K562 (cell line): Measurements from ENCODE around the gene SAMD10. TPM values are rescaled to one million over a fixed set of nuclear protein-coding genes. Genes with fewer than 3 reads are reported as not detected.
"Not testable (repeated sequence)": the region's sequence is repeated elsewhere in the genome, so short reads cannot be mapped to it uniquely, and the experiment has no call there.

Experiments
- ATAC-seq: fragments of 200-7000 bp; cut with Tn5 transposase; 3 replicates; pipeline ENCODE4 v1.9.1; 2020; ENCODE audit warnings: moderate library complexity
- BruUV-seq: library from RNA; stranded (reverse); fragments of 400-500 nt; replicated peaks from 2 replicates; lab custom pipeline; 2021; lab: Mats Ljungman, UMichigan
- CTCF ChIA-PET: fragments of 300-600 bp; formaldehyde crosslinking; extraction: SDS; loops from one replicate; lab custom pipeline; 2021; ENCODE audit warnings: low intra/inter-chr PET ratio; lab: Yijun Ruan, JAX
- POLR2A ChIA-PET: fragments of 300-600, 350-650 bp; sonication (Branson Sonifier 250); formaldehyde crosslinking; extraction: SDS; loops from one replicate; lab custom pipeline; 2021; ENCODE audit warnings: antibody characterized with exemption, inconsistent platforms; lab: Yijun Ruan, JAX
- DNase-seq, 4 experiments: peaks; one replicate each; pipeline versions ENCODE4 v3.0.0 to v3.0.0-alpha.2; 2011 to 2018; ENCODE audit warnings: low spot score in 3 of 4, mixed read lengths in 3 of 4; ENCODE audit errors: extremely low read depth in 1 of 4
- FAIRE-seq: peaks from 2 replicates; lab custom pipeline; 2011; peaks lifted over from hg19 to GRCh38; lab: Jason Lieb, UNC
- H2AFZ ChIP-seq: 2 replicates; pipeline ENCODE4 v1.6.0; 2011; ENCODE audit warnings: low read depth, low read length, control low read depth, inconsistent platforms
- H3K27ac ChIP-seq: fragments of 200-600 bp; 3 replicates; pipeline ENCODE4 v1.8.0; 2011; ENCODE audit warnings: low read depth, mild to moderate bottlenecking, control low read depth, inconsistent platforms, low read length, moderate library complexity, mixed read lengths; ENCODE audit errors: extremely low read depth
- H3K27me3 ChIP-seq, 2 experiments: fragments of 300-600 bp in 1 of 2; 2 replicates in 1 of 2; 3 replicates in 1 of 2; pipeline versions ENCODE4 v1.6.0 to v1.8.0; 2011; ENCODE audit warnings: inconsistent platforms in 2 of 2, low read length in 2 of 2, mild to moderate bottlenecking in 1 of 2, mixed read lengths in 1 of 2, moderate library complexity in 1 of 2; ENCODE audit not compliant: control insufficient read depth in 2 of 2, insufficient read depth in 2 of 2
- H3K36me3 ChIP-seq: fragments of 300-600 bp; 3 replicates; pipeline ENCODE4 v1.8.0; 2011; ENCODE audit warnings: mild to moderate bottlenecking, low read length, inconsistent platforms; ENCODE audit not compliant: control insufficient read depth, insufficient read depth
- H3K4me1 ChIP-seq, 2 experiments: fragments of 200-600 bp in 1 of 2; replicated peaks in 1 of 2; 2 replicates in 1 of 2; 3 replicates in 1 of 2; pipeline versions ENCODE4 v1.5.1 to v1.8.0; 2011; ENCODE audit warnings: inconsistent platforms in 2 of 2, low read length in 2 of 2, mild to moderate bottlenecking in 1 of 2, mixed read lengths in 1 of 2, moderate library complexity in 1 of 2; ENCODE audit not compliant: control insufficient read depth in 2 of 2, insufficient read depth in 2 of 2
- H3K4me2 ChIP-seq: 2 replicates; pipeline ENCODE4 v1.6.1; 2011; ENCODE audit warnings: low read length, control low read depth, inconsistent platforms, mixed read lengths; ENCODE audit not compliant: insufficient read depth
- H3K4me3 ChIP-seq: fragments of 200-600 bp; sonication (generic), shearing (Covaris generic); 2 replicates; pipeline ENCODE4 v1.5.1; 2016; ENCODE audit warnings: control low read depth, inconsistent platforms
- H3K79me2 ChIP-seq: fragments of 200-600 bp; 3 replicates; pipeline ENCODE4 v1.8.0; 2011; ENCODE audit warnings: low read length, inconsistent platforms; ENCODE audit not compliant: control insufficient read depth, insufficient read depth
- H3K9ac ChIP-seq, 2 experiments: 2 replicates each; pipeline versions ENCODE4 v1.6.0 to v1.6.1; 2011; ENCODE audit warnings: low read depth in 2 of 2, low read length in 2 of 2, control low read depth in 1 of 2, inconsistent platforms in 1 of 2, mild to moderate bottlenecking in 1 of 2, mixed read lengths in 1 of 2; ENCODE audit not compliant: insufficient read depth in 1 of 2
- H3K9me1 ChIP-seq: one replicate; pipeline ENCODE4 v1.6.0; 2011; ENCODE audit warnings: inconsistent platforms, mild to moderate bottlenecking, low read length, moderate library complexity; ENCODE audit not compliant: control insufficient read depth, insufficient read depth
- H3K9me3 ChIP-seq: replicated peaks from 2 replicates; pipeline ENCODE4 v1.5.1; 2011; ENCODE audit warnings: low read depth, low read length, inconsistent platforms; ENCODE audit not compliant: control insufficient read depth, insufficient read depth
- H4K20me1 ChIP-seq: replicated peaks from 2 replicates; pipeline ENCODE4 v1.6.1; 2011; ENCODE audit warnings: low read length, inconsistent platforms, mixed read lengths; ENCODE audit not compliant: control insufficient read depth, insufficient read depth
- CBX8 ChIP-seq: fragments of 200-600 bp; sonication (generic); IDR thresholded peaks from 2 replicates; pipeline ENCODE4 v1.6.1; 2012; ENCODE audit warnings: borderline replicate concordance, mixed run types, low read depth, mild to moderate bottlenecking, moderate library complexity, mixed read lengths, low read length, control low read depth, inconsistent platforms; ENCODE audit not compliant: poor library complexity, severe bottlenecking; ENCODE audit errors: extremely low read depth
- FIP1L1 ChIP-seq: fragments of 200-400 bp; formaldehyde crosslinking; IDR thresholded peaks from 2 replicates; pipeline ENCODE4 v1.6.1; 2018; ENCODE audit warnings: mild to moderate bottlenecking, low read depth, low read length; ENCODE audit not compliant: poor library complexity, severe bottlenecking
- HNRNPK ChIP-seq: fragments of 200-400 bp; formaldehyde crosslinking; IDR thresholded peaks from one replicate; pipeline ENCODE4 v1.6.1; 2018; ENCODE audit warnings: mild to moderate bottlenecking, low read depth, low read length; ENCODE audit not compliant: poor library complexity, severe bottlenecking
- HNRNPUL1 ChIP-seq: fragments of 200-400 bp; formaldehyde crosslinking; IDR thresholded peaks from 2 replicates; pipeline ENCODE4 v1.6.1; 2017; ENCODE audit warnings: low read length
- MYNN ChIP-seq, 2 experiments: sonication (generic); formaldehyde crosslinking in 1 of 2; IDR thresholded peaks; 2 replicates each; pipeline versions ENCODE4 v1.5.0 to v1.6.1; 2016 to 2020; ENCODE audit warnings: antibody characterized with exemption in 1 of 2, missing genetic modification reagents in 1 of 2
- POLR2A ChIP-seq: fragments of 450-650 bp; conservative IDR thresholded peaks from 2 replicates; pipeline ENCODE4 v1.6.1; 2016
- THRAP3 ChIP-seq: fragments of 450-650 bp; IDR thresholded peaks from 2 replicates; pipeline ENCODE4 v1.6.1; 2016; ENCODE audit warnings: mild to moderate bottlenecking, inconsistent platforms, borderline replicate concordance
- ZNF253 ChIP-seq: fragments of 250-450 bp; sonication (Bioruptor Pico); conservative IDR thresholded peaks from 2 replicates; pipeline ENCODE4 v1.6.1; 2021; ENCODE audit warnings: mild to moderate bottlenecking
- WGBS: fragments of 100-300 bp; shearing (Covaris generic); methylation state at CpG from one replicate; pipeline ENCODE4 v1.1.6; 2016; ENCODE audit warnings: low coverage, mixed read lengths; ENCODE audit not compliant: insufficient coverage; ENCODE audit errors: missing lambda C conversion rate; 5-methylcytosine and 5-hydroxymethylcytosine counted together
- in situ Hi-C: fragments of 300-500 bp; cut with MboI; formaldehyde crosslinking; loops from 4 replicates; pipeline ENCODE4 v1.15.0; 2018; ENCODE audit warnings: inconsistent platforms, mixed read lengths
- intact Hi-C: fragments of 100-400 bp; cut with micrococcal nuclease; formaldehyde crosslinking; loops from 2 replicates; pipeline ENCODE4 v1.14.2; 2022
- polyA plus RNA-seq, 8 experiments: library from polyadenylated mRNA; depleted of rRNA in 4 of 8; stranded (reverse) in 5 of 8; unstranded in 3 of 8; fragments of >200 nt; fragmentation: Nextera tagmentation in 2 of 8; fragmentation: Illumina TruSeq in 1 of 8; extraction: Ambion mirVana in 2 of 8; extraction: Trizol in 1 of 8; gene quantifications; 2 replicates each; pipeline versions ENCODE4 v1.2.1 to v1.2.3, GENCODE V29; 2011 to 2014; ENCODE audit warnings: inconsistent platforms in 1 of 8, missing spikeins in 1 of 8
- total RNA-seq, 7 experiments: library from RNA; depleted of rRNA in 6 of 7; stranded (reverse); fragments of >200 nt in 6 of 7; fragmentation: Illumina TruSeq in 2 of 7; extraction: Trizol in 2 of 7; gene quantifications; 2 replicates each; pipeline versions ENCODE4 v1.2.1 to v1.2.3, GENCODE V29; 2011 to 2021; ENCODE audit warnings: low replicate concordance in 1 of 7

The SAMD10 gene
- total and polyA plus RNA-seq, 9 of the 15 experiments (the other 6 are each of a cell fraction or from before 2014, with no cell fraction given) = 0.37 to 15.2 (median 4.8) TPM

DNA sequence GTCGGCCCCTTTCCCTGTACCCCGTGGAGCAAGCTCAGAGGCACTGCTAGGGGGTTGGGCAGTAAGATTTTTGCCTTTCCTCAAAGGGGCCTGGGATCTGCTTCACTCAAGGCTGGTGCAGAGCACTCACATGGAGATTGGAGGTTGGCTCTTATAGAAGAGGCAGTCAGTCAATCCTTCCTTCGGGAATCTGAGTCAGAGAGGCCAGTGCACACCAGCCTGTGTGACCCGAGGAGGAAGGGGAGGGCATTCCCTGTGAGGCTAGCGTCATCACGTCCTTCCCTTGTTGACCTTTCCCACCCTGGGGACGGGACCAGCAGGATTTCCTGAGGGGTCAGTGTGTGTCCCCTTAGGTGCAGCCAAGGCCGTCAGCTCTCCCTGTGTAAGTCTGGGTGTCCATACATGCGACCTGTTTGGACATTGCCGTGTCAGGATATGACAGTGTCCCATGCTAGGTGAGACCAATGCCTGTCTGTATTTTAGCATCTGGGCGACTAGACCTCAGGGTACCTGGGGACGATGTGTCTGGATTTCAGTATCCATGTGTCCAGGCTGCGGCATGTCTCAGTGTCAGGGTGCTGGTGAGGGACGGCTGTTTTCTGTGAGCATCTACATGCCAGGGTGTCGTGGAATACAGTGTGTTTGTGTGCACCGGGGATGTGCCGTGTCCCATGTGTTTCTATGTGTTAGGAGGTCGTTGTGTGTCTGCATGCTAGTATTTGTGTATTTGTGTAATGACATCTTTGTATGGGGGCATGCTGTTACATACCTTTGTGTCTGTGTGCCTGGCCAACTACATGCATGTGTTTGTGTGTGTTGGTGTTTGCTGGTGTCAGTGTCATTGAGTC lies 6.9 kb downstream of the SAMD10 start:
- Histone ChIP-seq H3K9me1 (peaks cover 1% of the 10 kb centered on the region), H3K27ac (no peak overlapping the region), H3K36me3 (peaks cover 21% of the 10 kb centered on the region; the same call in 1 of the 3 replicates), H3K9ac (peak overlapping the region in 1 of 2 experiments; percentile 53; a peak in 2 of 4 replicates), H2AFZ (no peak overlapping the region), H3K79me2 (peaks cover 19% of the 10 kb centered on the region), H4K20me1 (no peaks in the 10 kb centered on the region), H3K9me3 (no peaks in the 10 kb centered on the region), H3K27me3 (no peaks in the 10 kb centered on the region), H3K4me1 (peaks cover 20 to 56% of the 10 kb centered on the region in 2 experiments), H3K4me3 (no peak overlapping the region)
- BruUV-seq = no TSS peak
- POLR2A ChIA-PET = no interaction called here
- DNase-seq (no peak), ATAC-seq (no peak), FAIRE-seq (peak; percentile 75)
- 65% methylated on average over 18 of the region's 18 CpGs for WGBS
- intact Hi-C loops = loop anchor here (5.0 to 10.0 kb wide), 3 partner anchors 65 to 188 kb away; partner anchors contain the start of genes ABHD16B and TPD52L2
- no peak for TF ChIP-seq MYNN (IDR thresholded peaks at IDR 0.05)
- no peak for TF ChIP-seq MYNN (CRISPR knock-in tag; IDR thresholded peaks at IDR 0.05)
- no peak for TF ChIP-seq FIP1L1
- TF ChIP-seq CBX8 = no peak
- no peak for TF ChIP-seq THRAP3
- no peak for TF ChIP-seq ZNF253
- TF ChIP-seq POLR2A = peak; percentile 51
- no peak for TF ChIP-seq HNRNPK
- no peak for TF ChIP-seq HNRNPUL1
- TF ChIP-seq, all 486 proteins: peak for 1
- H3K4me2 ChIP-seq = no peak overlapping the region
- CTCF ChIA-PET = interaction anchor here (0.5 to 2.1 kb wide), 2 partner anchors 430 to 435 kb away, joined by 3 to 25 read pairs; partner anchors contain the start of gene PTK6
- in situ Hi-C loops = no loop called here

DNA sequence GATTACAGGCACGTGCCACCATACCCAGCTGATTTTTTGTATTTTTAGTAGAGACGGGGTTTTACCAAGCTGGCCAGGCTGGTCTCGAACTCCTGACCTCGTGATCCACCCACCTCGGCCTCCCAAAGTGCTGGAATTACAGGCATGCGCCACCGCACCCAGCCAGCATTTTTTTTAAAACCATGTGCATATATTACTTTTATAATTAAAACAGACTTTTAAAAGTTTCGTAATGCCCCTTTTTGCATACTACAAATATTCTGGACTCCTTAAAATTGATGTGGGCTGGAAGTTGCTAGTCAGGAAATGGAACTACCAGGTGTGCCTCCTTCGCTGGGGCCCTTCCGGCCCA lies 7.5 kb downstream of the SAMD10 start:
- in situ Hi-C loops, CTCF ChIA-PET, BruUV-seq, H3K9me1 ChIP-seq, H3K4me3 ChIP-seq, ATAC-seq, POLR2A ChIA-PET, H3K4me2 ChIP-seq, H3K9me3 ChIP-seq, H2AFZ ChIP-seq, FAIRE-seq, H3K27me3 ChIP-seq, H3K27ac ChIP-seq, H4K20me1 ChIP-seq, DNase-seq: not testable (repeated sequence)
- Histone ChIP-seq H3K36me3 (peaks cover 26% of the 10 kb centered on the region; the same call in 1 of the 3 replicates), H3K9ac (peak overlapping the region in 1 of 2 experiments; percentile 38; a peak in 2 of 4 replicates), H3K4me1 (peaks cover 17 to 55% of the 10 kb centered on the region in 2 experiments), H3K79me2 (peaks cover 21% of the 10 kb centered on the region)
- intact Hi-C loops = loop anchor here (5.0 to 10.0 kb wide), 3 partner anchors 65 to 187 kb away; partner anchors contain the start of genes ABHD16B and TPD52L2
- WGBS = 96% methylated on average over 9 of the region's 10 CpGs
